ENCODE measurements around the gene DPYD.

GRCh38 chr1:97209381-97209957 is 711.4 kb downstream of the DPYD start:
- TF ChIP-seq CTCF (IDR thresholded peaks at IDR 0.05) (no peak), EP300 (IDR thresholded peaks at IDR 0.05) (no peak)

Data from tibial nerve (tissue), 4 donors.